HG03342 (cell line): ENCODE data around the gene FMR1.

Experiments
- ATAC-seq: cut with Tn5 transposase; IDR thresholded peaks from one replicate; pipeline ENCODE4 v1.9.1; 2021; ENCODE audit warnings: mild to moderate bottlenecking, moderate library complexity; ENCODE audit not compliant: unreplicated experiment

Gene FMR1

DNA sequence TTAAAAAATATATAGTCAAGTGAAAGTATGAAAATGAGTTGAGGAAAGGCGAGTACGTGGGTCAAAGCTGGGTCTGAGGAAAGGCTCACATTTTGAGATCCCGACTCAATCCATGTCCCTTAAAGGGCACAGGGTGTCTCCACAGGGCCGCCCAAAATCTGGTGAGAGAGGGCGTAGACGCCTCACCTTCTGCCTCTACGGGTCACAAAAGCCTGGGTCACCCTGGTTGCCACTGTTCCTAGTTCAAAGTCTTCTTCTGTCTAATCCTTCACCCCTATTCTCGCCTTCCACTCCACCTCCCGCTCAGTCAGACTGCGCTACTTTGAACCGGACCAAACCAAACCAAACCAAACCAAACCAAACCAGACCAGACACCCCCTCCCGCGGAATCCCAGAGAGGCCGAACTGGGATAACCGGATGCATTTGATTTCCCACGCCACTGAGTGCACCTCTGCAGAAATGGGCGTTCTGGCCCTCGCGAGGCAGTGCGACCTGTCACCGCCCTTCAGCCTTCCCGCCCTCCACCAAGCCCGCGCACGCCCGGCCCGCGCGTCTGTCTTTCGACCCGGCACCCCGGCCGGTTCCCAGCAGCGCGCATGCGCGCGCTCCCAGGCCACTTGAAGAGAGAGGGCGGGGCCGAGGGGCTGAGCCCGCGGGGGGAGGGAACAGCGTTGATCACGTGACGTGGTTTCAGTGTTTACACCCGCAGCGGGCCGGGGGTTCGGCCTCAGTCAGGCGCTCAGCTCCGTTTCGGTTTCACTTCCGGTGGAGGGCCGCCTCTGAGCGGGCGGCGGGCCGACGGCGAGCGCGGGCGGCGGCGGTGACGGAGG lies at the start of gene FMR1:
FMR1 (plus strand) TSS at position 728 of the 831 bp plus-strand sequence. CDS start 261 bp downstream, outside the sequence.
- ATAC-seq = peak; percentile 86

DNA sequence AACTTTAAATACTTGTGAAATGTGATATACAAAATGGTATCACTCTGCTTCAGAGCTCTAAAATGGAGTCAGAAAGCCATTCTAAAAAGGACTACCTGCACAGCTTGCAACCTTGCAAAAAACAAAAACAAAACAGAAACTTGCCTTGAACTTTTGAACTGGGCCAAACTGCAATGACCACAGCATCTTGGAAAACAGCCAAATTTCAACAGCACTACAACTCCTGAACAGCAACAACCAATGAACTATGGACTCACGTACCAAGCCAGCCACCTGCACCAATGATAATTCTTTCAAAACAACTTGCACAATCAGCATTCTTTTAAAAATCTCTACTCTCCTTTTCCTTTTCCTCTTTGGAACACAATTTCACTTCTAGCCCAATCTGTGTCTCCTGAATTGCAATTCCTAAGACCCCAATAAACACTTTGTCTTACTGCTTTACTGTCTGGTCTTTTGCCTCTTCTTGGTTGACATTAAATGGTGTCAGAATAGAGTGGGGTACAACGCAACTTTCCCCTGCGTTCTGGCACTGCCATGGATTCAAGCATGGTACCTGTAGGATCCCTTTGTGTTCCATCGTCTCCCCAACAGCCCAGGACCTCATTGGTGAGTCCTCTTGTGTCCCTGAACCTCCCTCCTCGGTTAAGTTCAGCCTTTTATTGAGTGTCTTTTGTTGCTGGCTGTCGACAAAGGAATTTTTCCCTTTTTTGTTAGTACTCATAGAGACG lies 35.7 kb upstream of the FMR1 start:
- peak; percentile 99 for ATAC-seq

DNA sequence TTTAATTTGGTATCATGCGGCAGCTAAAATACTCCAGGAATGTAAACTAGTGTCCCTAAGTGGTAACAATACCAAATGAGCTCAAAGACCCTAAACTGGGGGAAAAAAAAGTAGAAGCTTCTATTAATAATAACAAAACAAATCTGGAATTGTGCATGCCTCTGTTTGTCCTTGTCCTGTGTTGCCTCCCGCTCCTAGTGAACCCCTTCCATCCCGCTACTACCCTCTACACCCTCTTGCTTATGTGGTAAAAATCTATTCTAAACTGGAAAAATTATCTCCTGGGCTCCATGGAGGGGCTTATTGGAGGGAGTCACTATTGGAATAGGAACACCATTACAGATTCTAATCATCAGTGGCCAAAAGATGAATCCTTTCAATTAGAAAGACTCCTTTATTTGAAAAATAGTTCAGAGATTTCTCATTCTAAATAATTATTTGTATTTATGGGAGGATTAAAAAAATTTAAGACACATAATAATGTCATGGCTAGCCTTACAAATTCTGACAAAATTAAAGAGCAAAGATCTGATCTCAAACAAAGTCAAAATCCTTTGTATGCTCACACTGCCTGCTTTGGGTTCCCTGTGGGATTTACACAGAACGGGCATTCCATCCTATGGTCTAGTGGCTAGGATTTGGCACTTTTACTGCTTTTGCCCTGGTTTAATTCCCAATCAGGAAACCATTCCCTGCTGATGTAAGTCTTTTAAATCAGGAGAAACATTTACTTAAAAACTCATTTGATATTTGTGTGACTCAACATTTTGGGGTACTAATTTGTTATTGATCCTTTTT lies 34.7 kb upstream of the FMR1 start:
- ATAC-seq = no peak

DNA sequence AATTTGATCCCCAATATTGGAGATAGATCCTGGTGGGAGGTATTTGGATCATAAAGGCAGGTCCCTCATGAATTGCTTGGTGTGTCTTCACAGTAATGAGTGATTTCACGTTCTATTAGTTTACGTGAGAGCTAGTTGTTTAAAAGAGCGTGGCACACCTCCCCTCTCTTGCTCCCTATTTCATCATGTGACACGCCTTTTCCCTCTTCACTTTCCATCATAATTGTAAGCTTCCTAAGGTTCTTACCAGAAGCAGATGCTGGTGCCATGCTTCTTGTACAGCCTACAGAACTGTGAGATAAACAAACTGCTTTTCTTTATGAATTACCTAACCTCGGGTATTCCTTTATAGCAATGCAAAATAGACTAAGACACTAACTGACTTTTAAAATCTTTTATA lies 34.0 kb upstream of the FMR1 start:
- no peak for ATAC-seq

DNA sequence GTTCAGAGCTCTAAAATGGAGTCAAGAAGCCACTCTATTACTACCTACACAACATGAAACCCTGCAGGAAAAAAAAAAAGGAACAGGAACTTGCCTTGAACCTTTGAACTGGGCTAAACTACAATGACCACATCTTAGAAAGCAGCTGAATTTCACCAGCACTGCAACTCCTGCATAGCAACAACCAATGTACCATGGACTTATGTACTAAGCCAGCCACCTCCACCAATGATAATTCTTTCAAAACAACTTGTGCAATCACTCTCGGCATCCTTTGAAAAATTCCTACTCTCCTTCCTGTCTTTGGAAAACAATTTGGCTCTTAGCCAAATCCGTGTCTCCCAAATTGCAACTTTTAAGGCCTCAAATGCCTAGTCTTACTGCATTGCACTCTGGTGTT lies 26.8 kb upstream of the FMR1 start:
- peak; percentile 74 for ATAC-seq

DNA sequence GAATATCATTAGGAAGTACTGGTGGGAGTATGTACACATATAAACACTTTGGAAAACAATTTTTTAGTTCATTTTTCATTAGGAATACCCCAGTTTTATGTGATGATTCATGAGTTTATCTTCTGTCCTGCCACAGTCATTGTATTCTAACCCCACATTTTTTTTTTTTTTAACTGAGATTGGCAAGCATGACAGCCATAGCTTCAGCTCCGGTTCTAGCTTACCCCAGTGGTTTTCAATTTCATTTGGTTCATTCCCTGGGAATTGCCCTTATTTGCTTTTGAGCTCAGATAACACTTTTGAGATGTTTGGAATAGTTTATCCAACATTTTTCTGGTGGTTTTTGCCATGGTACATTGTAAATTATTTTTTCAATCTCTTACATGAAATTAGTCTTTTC lies 21.0 kb upstream of the FMR1 start:
- ATAC-seq = no peak

DNA sequence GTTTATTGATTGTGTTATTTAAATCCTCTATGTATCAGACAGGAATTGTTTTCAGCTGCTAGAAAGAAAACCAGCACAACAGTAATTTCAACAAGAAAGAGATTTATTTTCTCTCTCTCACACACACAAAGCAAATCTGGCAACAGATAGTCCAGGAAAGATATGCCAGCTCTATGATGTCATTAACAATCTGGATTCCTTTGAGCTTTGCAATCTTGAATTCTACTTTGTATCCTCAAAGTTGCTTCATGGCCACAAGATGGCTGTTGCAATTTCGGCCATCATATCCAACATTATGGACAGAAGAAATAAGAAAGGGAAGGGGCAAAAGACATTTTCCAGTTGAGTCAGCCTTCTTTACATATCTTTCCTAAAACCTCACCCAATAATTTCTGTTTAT lies 19.8 kb upstream of the FMR1 start:
- ATAC-seq = no peak

DNA sequence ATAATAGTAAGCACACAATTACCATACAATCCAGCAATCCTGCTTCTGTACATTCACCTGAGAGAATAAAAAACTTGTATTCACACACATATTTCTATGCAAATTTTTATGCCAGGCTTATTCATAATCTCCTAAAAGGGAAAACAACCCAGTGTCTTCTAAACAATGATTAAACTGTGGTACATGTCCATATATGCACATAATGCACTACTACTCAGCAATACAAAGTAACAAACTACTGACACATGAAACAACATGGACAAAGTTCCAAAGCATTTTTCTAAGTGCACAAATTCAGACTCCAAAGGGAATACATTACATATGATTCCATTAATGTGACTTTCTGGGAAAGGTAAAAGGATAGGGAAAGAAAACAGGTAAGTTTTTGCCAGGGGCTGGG lies 18.0 kb upstream of the FMR1 start:
- ATAC-seq = no peak

DNA sequence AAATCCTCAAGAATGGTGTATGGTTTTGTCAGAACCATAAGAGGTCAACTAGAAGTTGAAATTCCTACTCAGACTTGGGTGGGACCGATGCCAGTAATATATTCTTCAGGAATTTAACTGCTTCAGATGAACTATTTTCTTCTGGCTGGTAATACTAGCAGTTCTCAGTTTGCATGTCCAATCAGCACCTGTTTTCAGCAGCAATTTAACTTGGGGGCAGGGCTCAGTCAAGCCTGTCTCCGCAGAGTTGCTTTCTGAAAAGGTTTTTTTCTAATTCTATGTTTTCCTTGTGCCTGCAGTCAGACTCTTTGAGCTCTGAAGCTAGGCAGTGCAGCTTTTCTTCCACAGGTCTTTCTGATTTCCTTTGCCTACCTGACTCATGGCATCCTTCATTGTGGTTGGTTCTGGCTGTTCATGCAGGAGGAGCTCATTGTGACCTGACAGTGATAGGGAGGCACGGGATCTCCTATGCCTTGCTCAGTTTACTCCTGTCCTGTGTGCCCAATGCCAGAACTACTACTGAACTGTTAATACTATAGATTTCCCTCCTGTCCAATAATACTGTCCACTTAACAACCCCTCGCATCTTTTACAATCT lies 17.3 kb upstream of the FMR1 start:
- ATAC-seq = no peak

DNA sequence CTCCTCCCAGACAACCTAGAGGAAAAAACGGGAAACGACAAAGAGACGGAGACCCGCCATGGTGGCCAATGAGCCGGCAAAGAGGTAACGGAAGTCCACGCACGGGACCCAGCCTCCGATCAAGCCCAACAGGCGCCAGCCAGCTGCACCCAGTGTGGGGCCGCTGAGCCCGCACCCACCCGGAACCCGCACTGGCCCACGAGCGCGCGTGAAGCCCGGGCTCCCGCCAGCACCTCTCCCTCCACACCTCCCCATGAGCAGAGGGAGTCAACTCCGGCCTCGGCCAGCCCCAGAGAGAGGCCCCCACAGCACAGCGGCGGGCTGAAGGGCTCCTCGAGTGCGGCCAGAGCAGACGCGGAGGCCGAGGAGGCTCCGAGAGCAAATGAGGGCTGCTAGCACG lies 14.6 kb upstream of the FMR1 start:
- no peak for ATAC-seq

DNA sequence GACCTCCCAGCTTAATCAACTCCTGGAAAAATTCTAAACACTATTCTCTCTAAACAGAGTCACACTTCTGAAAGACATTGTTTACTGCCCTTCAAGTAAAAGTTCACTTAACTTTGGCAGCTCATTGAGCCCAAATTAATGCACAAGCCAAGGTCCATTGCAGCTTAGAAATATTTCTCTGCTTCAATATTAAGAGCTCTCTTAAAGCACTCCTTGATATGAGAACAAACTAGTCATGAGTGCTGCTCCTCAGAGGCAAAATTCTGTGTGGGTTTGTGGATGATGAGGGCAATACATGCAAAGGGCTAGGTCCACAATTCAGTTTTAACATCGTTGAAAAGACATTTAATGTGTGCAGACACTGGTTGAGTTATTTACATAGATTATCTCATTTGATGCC lies 12.8 kb upstream of the FMR1 start:
- no peak for ATAC-seq

DNA sequence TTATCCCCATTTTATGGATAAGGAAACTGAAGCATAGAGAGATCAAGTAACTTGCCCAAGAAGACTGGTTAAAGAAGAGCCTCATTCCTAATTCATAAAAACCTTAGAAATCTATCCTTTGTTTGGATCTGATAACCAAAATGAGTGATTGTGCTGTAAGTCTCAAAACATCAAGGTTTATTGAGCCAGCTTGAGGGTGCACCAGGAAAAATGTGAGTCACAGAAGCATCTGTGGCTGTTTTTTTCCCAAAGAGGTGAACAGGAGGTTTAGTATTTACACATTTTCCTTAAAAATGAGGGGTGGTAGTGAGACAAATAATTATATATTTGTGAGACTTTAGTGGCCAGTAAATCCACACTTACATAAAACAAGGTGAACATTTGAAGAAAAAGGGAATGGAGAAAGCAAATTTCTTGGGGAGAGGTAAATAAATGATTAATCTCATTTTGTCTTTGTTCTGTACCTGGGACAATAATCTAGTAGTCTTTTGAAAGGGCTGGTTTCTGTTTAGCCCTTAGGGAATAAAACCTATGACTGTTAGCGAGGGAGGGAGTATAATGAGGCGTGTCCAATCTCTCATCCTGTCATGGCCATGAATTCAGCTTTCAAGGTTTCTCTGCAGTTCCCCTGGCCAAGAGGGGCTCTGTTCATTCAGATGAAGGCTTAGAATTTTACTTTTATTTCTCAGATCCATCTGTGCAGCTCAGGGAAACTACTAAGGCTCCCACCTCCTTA lies 12.2 kb upstream of the FMR1 start:
- peak; percentile 97 for ATAC-seq

DNA sequence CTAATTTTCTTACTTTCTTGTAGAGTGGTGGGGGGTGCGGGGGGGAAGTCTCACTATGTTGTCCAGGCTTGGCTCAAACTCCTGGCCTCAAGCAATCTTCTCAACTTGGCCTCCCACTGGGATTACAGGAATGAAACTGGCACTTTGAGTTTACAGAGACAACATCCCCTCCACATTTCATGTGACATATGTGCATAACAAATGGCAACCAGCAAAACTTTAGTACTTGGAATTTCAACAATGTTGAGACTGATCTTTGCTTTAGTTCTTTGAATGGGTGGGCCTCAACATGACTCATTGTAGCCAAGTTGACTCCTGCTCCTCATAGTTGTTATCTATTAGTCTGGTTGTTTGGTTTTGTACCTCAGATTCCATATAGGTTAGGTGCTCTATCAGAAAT lies 11.4 kb upstream of the FMR1 start:
- ATAC-seq = no peak

DNA sequence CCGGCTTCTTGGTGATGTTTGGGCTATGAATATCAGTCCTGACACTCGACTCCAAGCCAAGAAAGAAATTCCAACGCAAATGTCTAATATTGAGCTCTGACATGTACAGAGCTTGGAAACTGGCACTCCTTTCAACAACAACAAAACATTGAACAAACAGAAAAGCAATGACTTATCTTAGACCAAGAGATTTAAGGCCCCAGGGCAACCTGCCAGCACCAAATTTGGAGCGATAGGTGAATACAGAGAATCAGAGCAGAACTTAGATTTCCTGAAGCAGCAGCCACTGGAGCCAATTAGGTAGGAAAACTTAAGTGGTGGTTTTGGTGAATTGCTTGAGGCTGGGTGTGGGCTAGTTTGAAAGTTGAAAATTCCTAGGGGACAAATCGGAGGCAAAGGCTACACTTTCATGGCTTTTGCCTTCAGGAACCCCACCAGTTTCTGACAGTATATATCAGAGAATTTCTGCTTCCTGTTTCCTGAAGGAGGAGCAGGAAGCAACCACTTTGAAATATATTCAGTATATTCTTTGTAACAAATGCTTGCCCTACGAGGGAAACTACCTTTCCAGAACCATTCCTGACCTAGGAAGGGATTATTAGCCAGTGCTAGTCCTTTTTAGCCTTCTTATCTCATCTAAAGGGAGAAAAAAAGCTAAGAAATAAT lies 10.1 kb upstream of the FMR1 start:
- ATAC-seq = no peak

DNA sequence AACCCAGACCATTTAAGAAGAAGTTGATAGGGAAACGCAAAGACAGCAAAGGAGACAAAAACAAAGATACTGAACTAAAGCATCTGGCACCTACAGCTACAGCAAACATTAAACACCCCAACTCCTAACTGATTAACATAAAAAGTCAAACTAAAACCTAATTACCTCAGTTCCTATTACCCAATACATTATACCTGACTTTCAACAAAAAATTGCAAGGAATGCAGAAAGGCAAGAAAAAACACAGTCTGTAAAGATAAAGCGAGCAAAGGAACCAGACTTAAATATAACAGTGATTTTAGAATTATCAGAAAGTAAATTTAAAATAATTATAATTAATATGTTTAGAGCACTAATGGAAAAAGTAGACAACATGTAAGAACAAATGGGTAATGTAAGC lies 9.4 kb upstream of the FMR1 start:
- ATAC-seq = no peak

DNA sequence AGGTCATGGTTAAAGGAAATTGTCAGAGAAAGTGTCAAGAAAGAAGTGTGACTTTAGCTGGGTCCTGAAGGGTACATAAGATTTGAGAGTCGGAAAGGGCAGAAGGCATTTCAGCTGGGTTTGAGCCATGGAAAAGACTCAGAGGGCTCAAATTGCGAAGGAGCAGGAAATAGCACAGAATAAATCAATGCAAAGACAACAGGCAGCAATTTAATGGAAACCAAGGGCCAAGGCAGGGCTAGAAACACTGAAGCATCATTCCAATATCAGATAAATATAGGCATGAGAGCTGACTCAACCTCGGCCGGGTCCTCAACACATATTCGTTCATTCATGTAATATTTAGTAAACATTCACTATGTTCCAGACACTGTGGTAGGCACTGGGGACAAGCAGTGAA lies 3.6 kb upstream of the FMR1 start:
- ATAC-seq = no peak

DNA sequence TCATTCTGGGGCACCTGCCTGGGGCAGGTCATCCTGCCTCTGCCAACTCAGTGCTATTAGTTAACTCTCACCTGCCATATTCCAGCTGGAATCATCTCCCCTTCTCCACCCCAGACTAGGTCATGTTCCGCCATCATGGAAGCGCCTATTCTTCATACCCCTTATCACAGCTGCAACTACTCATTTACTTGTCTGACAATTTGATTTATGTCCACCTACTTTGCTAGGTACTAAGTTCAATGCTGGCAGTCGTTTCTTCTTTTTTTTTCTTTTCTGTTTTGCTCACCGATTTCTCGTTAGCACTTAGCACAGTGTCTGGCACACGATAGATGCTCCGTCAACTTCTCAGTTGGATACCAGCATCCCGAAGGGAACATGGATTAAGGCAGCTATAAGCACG lies 1.1 kb upstream of the FMR1 start:
- ATAC-seq = no peak

DNA sequence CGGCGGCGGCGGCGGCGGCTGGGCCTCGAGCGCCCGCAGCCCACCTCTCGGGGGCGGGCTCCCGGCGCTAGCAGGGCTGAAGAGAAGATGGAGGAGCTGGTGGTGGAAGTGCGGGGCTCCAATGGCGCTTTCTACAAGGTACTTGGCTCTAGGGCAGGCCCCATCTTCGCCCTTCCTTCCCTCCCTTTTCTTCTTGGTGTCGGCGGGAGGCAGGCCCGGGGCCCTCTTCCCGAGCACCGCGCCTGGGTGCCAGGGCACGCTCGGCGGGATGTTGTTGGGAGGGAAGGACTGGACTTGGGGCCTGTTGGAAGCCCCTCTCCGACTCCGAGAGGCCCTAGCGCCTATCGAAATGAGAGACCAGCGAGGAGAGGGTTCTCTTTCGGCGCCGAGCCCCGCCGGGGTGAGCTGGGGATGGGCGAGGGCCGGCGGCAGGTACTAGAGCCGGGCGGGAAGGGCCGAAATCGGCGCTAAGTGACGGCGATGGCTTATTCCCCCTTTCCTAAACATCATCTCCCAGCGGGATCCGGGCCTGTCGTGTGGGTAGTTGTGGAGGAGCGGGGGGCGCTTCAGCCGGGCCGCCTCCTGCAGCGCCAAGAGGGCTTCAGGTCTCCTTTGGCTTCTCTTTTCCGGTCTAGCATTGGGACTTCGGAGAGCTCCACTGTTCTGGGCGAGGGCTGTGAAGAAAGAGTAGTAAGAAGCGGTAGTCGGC lies 528 bp downstream of the FMR1 start:
- peak; percentile 19 for ATAC-seq

DNA sequence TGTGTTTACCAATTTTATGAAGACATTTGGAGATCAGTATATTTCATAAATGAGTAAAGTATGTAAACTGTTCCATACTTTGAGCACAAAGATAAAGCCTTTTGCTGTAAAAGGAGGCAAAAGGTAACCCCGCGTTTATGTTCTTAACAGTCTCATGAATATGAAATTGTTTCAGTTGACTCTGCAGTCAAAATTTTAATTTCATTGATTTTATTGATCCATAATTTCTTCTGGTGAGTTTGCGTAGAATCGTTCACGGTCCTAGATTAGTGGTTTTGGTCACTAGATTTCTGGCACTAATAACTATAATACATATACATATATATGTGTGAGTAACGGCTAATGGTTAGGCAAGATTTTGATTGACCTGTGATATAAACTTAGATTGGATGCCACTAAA lies 1.9 kb downstream of the FMR1 start:
- no peak for ATAC-seq
